MM.1S (cell line): ENCODE data around the gene NIT2.

ENCODE experiments used
- DNase-seq: peaks from one replicate; pipeline ENCODE4 v3.0.0-alpha.2; 2015
- H2AFZ ChIP-seq: fragments of 300-600 bp; sonication (generic); 2 replicates; pipeline ENCODE4 v1.6.0; 2016; ENCODE audit warnings: antibody characterized with exemption, low read length
- H3F3A ChIP-seq: fragments of 300-600 bp; sonication (generic); 2 replicates; pipeline ENCODE4 v1.6.1; 2016; ENCODE audit warnings: mild to moderate bottlenecking, antibody characterized with exemption, low read length, moderate library complexity, mixed read lengths; ENCODE audit not compliant: insufficient read depth
- H3K27ac ChIP-seq: fragments of 300-600 bp; sonication (generic); 2 replicates; pipeline ENCODE4 v1.5.1; 2016; ENCODE audit warnings: mild to moderate bottlenecking, low read length
- H3K27me3 ChIP-seq: fragments of 300-600 bp; sonication (generic); replicated peaks from 2 replicates; pipeline ENCODE4 v1.6.0; 2016; ENCODE audit warnings: low read length; ENCODE audit not compliant: insufficient read depth
- H3K36me3 ChIP-seq: fragments of 300-600 bp; sonication (generic); replicated peaks from 2 replicates; pipeline ENCODE4 v1.6.1; 2016; ENCODE audit warnings: mild to moderate bottlenecking, low read length, mixed read lengths; ENCODE audit not compliant: insufficient read depth
- H3K4me1 ChIP-seq: fragments of 300-600 bp; sonication (generic); 2 replicates; pipeline ENCODE4 v1.6.1; 2016; ENCODE audit warnings: low read length, mixed read lengths
- H3K4me2 ChIP-seq: fragments of 300-600 bp; sonication (generic); 2 replicates; pipeline ENCODE4 v1.6.0; 2016; ENCODE audit warnings: low read depth, low read length
- H3K4me3 ChIP-seq: fragments of 300-600 bp; sonication (generic); 2 replicates; pipeline ENCODE4 v1.5.1; 2016; ENCODE audit warnings: low read length, mixed read lengths
- H3K79me2 ChIP-seq: fragments of 300-600 bp; sonication (generic); 2 replicates; pipeline ENCODE4 v1.6.1; 2016; ENCODE audit warnings: mixed run types, low read length, mixed read lengths
- H3K9ac ChIP-seq: fragments of 300-600 bp; sonication (generic); 2 replicates; pipeline ENCODE4 v1.6.1; 2016; ENCODE audit warnings: low read length, mixed read lengths
- H3K9me2 ChIP-seq: fragments of 300-600 bp; sonication (generic); replicated peaks from 2 replicates; pipeline ENCODE4 v1.6.1; 2016; ENCODE audit warnings: mild to moderate bottlenecking, low read length, mixed read lengths; ENCODE audit not compliant: insufficient read depth
- H3K9me3 ChIP-seq: fragments of 300-600 bp; sonication (generic); replicated peaks from 2 replicates; pipeline ENCODE4 v1.6.1; 2016; ENCODE audit warnings: mild to moderate bottlenecking, low read length, mixed read lengths; ENCODE audit not compliant: insufficient read depth
- H4K20me1 ChIP-seq: fragments of 300-600 bp; sonication (generic); 2 replicates; pipeline ENCODE4 v1.6.1; 2016; ENCODE audit warnings: mild to moderate bottlenecking, low read length, moderate library complexity, mixed read lengths; ENCODE audit not compliant: insufficient read depth
- EZH2 ChIP-seq: fragments of 300-600 bp; sonication (generic); optimal IDR thresholded peaks from 2 replicates; pipeline ENCODE3; 2017; ENCODE audit warnings: low read depth, mild to moderate bottlenecking, antibody characterized with exemption, low read length, mixed read lengths
- EZH2phosphoT487 ChIP-seq: fragments of 300-600 bp; sonication (generic); IDR thresholded peaks from 2 replicates; pipeline ENCODE4 v1.6.1; 2018; ENCODE audit warnings: antibody characterized with exemption, low read length
- TF ChIP-seq, protein P1 (sequence below): fragments of 300-600 bp; sonication (generic); IDR thresholded peaks from 2 replicates; pipeline ENCODE4 v1.5.1; 2016; ENCODE audit warnings: antibody characterized with exemption, low read length, mixed read lengths

NIT2 gene

DNA sequence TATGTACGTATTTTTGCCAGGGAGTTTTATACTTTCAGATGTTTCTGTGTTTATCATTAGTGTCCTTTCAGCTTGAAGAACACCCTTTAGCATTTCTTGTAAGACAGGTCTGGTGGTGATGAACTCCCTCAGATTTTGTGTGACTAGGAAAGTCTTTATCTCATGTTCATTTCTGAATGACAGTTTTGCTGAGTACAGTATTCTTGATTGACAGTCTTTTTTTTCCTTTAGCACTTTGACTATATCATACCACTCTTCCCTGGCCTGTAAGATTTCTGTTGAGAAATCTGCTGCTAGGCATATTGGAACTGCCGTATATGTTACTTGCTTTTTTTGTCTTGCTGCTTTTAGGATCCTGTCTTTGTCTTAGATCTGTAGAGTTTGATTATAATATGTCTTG lies 72.6 kb downstream of the NIT2 start:
- H3K4me2 ChIP-seq, result no peak overlapping the region
- H3K9me3 ChIP-seq, result no peaks in the 10 kb centered on the region
- no peak for DNase-seq
- peaks cover 12% of the 10 kb centered on the region; the same call in 1 of the 2 replicates for H3K4me1 ChIP-seq
- H3K9me2 ChIP-seq, result no peaks in the 10 kb centered on the region
- peaks cover 11% of the 10 kb centered on the region for H3K79me2 ChIP-seq
- H3K9ac ChIP-seq, result no peak overlapping the region
- no peak overlapping the region for H3K27ac ChIP-seq
- H2AFZ ChIP-seq, result no peak overlapping the region
- H4K20me1 ChIP-seq, result no peaks in the 10 kb centered on the region
- no peaks in the 10 kb centered on the region for H3F3A ChIP-seq
- no peaks in the 10 kb centered on the region for H3K27me3 ChIP-seq
- no peaks in the 10 kb centered on the region for H3K36me3 ChIP-seq
- no peak overlapping the region for H3K4me3 ChIP-seq
- TF ChIP-seq EZH2phosphoT487 (no peak), EZH2 (no peak)
- TF ChIP-seq, protein P1, sequence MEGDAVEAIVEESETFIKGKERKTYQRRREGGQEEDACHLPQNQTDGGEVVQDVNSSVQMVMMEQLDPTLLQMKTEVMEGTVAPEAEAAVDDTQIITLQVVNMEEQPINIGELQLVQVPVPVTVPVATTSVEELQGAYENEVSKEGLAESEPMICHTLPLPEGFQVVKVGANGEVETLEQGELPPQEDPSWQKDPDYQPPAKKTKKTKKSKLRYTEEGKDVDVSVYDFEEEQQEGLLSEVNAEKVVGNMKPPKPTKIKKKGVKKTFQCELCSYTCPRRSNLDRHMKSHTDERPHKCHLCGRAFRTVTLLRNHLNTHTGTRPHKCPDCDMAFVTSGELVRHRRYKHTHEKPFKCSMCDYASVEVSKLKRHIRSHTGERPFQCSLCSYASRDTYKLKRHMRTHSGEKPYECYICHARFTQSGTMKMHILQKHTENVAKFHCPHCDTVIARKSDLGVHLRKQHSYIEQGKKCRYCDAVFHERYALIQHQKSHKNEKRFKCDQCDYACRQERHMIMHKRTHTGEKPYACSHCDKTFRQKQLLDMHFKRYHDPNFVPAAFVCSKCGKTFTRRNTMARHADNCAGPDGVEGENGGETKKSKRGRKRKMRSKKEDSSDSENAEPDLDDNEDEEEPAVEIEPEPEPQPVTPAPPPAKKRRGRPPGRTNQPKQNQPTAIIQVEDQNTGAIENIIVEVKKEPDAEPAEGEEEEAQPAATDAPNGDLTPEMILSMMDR, result no peak

DNA sequence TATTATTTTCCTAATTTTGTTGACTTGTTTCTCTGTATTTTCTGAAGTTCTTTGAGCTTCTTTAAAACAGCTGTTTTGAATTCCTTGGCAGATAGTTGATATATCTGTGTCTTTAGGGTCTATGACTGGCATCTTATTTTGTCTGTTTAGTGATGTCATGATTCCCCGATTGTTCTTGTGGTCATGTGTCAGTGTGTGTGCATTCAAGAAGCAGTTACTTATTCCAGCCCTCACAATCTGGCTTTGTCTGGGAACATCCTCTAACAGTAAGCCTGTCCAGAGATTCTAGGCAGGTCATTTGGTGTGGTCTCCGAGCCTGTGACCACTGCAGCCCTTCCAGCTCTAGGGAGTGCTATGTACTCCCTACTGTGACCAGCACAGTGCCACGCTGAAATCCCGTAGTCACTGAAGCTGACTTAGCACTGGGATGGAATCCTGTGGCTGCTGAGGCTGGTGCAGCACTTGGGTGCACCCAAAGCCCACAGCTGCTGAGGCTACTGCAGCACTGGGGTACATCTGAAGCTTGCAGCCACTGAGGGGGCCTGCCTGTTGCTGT lies 73.5 kb downstream of the NIT2 start:
- no peak for DNase-seq
- Histone ChIP-seq H3K36me3 (no peaks in the 10 kb centered on the region), H3K4me2 (no peak overlapping the region), H3K27me3 (no peaks in the 10 kb centered on the region), H3K4me3 (no peak overlapping the region), H3K9ac (no peak overlapping the region), H3F3A (no peaks in the 10 kb centered on the region), H3K9me2 (no peaks in the 10 kb centered on the region), H4K20me1 (no peaks in the 10 kb centered on the region), H3K9me3 (no peaks in the 10 kb centered on the region), H2AFZ (no peak overlapping the region), H3K4me1 (0 out of 2 replicates have a peak, but pooled peaks cover 6% of the 10 kb centered on the region), H3K79me2 (peaks cover 4% of the 10 kb centered on the region; the same call in 1 of the 2 replicates), H3K27ac (no peak overlapping the region)
- no peak for TF ChIP-seq EZH2phosphoT487
- TF ChIP-seq EZH2, result no peak
- TF ChIP-seq, protein P1, result no peak
